DMS153 (cell line): ENCODE measurements around the gene TPGS2.
A peak's percentile ranks its signal among the peaks of the same experiment; 100 is the strongest.
"Not testable (repeated sequence)": the region's sequence is repeated elsewhere in the genome, so short reads cannot be mapped to it uniquely, and the experiment has no call there.

Experiments
- DNase-seq: peaks from one replicate; lab custom pipeline; 2025; lab: John Stamatoyannopoulos, UW

Gene TPGS2

GRCh38 chr18:36828630-36829361, at the start of gene TPGS2, which contains the start of gene KIAA1328:
Gene TPGS2, minus strand, starts transcription at chr18:36829002. Its CDS starts 235 bp downstream, at chr18:36828767.
Gene KIAA1328, plus strand, starts transcription at chr18:36829127. Its CDS starts 12 bp downstream, at chr18:36829139.
- peak; percentile 82 for DNase-seq

DNA sequence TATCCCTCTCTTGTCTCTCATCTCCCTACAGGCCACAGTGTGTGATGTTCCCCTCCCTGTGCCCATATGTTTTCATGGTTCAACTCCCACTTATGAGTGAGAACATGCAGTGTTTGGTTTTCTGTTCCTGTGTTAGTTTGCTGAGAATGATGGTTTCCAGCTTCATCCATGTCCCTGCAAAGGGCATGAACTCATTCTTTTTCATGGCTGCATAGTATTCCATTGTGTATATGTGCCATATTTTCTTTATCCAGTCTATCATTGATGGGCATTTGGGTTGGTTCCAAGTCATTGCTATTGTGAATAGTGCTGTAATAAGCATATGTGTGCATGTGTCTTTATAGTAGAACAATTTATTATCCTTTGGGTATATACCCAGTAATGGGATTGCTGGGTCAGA, 45.0 kb upstream of the TPGS2 start:
- DNase-seq: not testable (repeated sequence)

- DNase-seq: no peak
These were observed 43.5 kb upstream of the TPGS2 start for GRCh38 chr18:36872329-36872728.

GRCh38 chr18:36871801-36872200, 43.0 kb upstream of the TPGS2 start:
- DNase-seq: no peak

GRCh38 chr18:36867056-36867455, 38.3 kb upstream of the TPGS2 start:
- no peak for DNase-seq

GRCh38 chr18:36862182-36862581, 33.4 kb upstream of the TPGS2 start:
- DNase-seq: no peak

DNA sequence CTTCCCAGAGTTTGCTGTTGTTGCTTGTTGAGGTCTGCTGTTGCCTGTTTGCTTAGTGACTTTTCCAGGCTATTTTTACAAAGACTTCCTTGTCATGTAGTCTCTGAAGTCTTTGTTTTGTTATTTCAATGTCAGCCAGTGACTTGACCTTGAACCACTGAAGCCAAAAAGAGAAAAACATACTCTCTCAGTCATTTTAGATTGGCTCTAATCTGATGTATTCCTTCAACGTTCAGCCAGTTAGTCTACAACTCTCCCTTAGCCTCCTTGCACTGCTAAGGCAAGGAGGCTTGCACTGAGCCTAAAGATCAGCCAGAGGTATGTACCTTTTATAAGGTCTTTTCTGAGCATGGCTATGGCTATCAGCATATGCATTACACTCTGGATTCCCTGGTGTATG, 28.0 kb upstream of the TPGS2 start:
- no peak for DNase-seq

DNA sequence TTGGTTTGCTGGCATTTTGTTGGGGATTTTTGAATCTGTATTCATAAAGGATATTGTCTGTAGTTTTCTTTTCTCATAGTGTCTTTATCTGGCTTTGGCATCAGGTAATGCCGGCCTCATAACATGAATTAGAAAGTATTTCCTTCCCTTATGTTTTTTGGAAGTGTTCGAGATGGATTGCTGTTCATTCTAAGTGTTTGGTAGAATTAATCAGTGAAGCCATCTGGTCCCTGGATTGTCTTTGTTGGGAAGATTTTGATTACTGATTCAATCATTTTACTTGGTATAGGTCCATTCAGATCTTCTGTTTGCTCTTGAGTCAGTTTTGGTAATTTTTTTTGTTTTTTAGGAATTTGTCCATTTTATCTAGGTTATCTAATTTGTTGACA, 22.4 kb upstream of the TPGS2 start:
- DNase-seq: no peak

- no peak for DNase-seq
These were observed 21.9 kb upstream of the TPGS2 start for GRCh38 chr18:36850527-36851201.

GRCh38 chr18:36849288-36850006, 20.6 kb upstream of the TPGS2 start:
- no peak for DNase-seq

- no peak for DNase-seq
These were observed 19.8 kb upstream of the TPGS2 start for GRCh38 chr18:36848609-36849008.

DNA sequence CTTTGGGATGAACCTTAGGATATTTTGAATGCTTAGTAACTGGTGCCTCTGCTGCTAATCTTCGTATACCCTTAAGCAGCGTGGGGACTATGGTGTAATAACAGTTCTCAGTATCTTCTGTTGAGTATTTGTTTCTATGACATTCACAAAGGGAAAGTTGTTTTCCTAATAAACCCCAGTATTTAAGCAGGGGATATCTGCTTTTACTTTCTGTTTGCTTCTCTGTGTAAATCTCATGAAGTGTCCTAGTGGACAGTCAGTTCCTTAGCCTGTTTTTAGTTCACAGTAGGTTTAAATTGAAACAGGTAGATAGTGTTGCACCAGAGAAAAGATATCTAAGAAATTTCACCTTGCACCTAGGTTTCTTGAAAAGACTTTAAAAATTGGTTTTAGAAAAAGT, 15.0 kb upstream of the TPGS2 start:
- DNase-seq: no peak

DNA sequence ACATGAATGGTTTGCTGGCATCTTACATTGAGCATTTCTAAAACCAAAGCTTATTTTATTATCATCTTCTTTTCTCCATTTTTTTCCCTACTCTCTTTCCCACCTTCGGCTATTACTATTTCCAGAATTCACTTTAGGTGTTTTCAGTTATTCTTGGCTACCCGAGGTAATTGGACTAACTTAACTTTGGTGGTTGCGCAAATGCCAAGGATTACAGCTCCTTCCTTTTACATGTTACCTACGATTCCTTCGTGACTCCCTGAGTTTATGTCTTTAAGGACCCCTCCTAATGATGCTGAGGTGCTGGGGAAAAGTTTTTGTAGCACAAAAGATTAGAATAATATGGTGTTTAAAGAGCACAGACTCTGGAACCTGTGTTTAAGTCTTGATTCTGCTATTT, 14.4 kb upstream of the TPGS2 start:
- DNase-seq: no peak

- DNase-seq: no peak
These were observed 11.0 kb upstream of the TPGS2 start for GRCh38 chr18:36839835-36840234.

DNA sequence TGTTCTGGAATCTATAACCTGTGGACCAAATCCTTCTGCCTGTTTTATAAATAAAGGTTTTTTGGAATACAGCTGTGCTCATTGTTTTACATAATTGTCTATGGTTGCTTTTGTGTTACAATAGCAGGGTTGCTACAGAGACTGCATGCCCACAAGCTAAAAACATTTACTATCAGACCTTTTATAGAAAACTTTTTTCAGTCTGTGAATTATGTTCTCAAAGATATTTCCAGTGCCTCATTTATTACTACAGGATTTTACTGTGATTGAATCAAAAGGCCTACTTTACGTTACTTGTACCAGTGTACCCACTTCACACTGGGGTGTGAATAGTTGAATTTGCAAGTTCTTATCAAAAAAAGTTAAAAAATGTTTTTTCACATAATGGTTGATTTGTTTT, 7.1 kb upstream of the TPGS2 start:
- DNase-seq: no peak

DNA sequence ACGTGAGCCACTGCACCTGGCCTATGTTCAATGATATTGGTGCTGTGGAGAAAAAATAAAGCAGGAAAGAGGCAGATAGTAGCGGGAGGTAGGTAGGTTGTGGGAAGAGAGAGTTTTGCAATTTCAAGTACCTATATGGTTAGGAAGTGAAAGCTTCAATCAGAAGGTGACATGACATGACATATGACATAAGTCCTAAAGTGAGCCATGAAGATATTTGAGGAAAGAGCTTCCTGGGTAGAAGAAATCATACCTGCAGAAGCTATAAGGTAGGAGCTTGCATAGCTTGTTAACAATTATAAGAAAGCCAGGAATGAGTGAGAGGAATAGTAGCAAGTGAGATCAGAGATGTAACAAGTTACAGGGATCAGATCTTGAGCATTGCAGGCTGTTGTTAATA, 4.3 kb upstream of the TPGS2 start:
- no peak for DNase-seq

DNA sequence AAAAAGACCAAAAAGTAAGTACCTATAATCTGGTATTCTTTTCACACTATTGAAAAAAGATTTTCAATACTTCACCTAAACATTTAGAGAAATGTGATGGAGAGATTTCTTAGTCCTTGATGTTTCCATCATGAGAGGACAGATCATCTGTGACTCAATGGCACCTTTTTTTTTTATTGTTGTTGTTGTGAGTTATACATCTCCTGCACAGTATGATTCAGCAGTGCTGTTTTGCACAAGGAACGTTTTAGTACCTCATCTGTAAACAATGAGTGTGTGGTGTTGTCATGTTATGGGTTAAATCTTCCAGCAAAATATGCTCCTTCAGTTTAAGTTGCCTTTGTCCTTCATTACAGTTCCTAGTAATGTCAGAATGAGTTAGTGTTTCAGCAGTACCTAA, 2.3 kb upstream of the TPGS2 start:
- DNase-seq: no peak

- no peak for DNase-seq
These were observed 1.3 kb upstream of the TPGS2 start for GRCh38 chr18:36830158-36830495.

DNA sequence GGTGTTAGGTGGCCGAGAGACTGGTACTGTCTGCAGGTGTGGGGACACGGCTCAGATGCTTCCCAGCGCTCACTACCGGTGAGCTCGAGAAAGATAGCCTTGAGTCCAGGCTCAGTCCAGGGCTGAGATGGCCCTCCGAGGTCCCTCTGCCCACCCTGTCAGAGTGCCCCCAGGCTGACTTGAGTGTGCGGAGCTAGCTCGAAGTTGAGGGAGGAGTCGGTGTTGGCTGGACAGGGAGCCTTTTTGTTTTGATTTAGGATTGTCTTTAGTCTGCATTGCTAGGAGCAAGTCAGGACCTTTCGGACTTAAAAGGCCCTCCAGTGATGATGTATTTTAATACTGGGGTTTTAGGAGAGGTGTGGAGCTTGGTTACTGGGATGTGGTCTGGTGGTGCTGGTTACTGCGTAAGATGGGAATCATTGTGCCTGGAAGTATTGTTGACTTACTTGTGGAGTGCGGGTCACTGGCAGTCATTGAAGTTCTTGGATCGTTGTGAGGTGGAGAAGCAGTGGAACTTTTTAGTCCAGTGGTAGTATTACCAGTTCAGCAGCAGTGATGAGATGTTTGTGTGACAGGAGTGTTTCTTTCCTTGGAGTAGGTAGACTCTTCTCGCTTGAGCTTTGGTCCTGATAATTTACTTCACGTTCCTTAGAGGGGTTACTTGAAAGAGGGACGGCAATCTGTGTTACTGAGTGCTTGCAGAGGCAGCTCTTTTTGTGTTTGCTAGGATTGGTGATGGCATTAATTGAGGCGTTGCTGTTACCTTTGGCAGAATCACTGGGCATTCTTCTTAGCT, 758 bp upstream of the TPGS2 start:
- DNase-seq: no peak

DNA sequence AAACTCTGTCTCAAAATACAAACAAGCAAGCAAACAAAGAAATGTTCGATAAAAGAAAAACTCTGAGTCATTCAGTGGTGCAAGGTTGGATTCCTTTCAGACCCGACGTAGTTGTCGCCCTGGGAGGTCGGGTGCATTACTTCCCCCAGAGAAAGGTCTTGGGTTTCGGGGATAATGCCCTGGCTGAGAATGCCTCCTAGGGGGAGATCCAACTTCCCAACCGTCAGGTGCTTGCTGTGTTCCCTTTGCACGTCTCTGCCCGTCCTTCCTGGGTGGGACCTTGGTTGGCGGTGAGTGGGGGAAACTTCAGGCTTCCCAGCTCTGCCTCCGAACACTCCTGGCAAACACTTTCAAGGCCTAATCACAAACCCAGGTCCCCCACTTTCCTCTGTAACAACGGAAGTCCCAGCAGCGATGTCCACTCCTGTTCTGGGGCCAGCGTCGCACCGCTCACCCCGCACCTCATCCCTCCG, 609 bp downstream of the TPGS2 start:
- no peak for DNase-seq

DNA sequence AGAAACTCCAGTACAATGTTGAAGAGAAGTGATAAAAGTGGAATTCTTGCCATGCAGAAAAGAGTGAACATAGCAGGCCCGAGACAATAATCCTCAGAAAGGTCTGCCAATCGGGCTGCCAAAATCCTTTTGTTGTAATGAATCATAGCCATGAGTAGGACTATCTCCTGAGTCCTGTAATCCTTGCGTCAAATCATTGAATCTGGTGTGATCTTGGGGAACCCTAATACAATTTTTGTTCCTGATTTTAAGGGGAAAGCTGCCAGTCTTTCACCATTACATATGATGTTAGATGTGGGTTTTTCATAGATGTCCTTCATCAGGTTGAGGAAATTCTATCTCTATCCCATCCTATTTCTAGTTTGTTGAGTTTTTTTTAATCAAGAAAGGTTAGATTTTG, 2.2 kb downstream of the TPGS2 start:
- DNase-seq: no peak

- no peak for DNase-seq
These were observed 3.3 kb downstream of the TPGS2 start for GRCh38 chr18:36825526-36825925.
